HCT116 (cell line): ENCODE measurements around the gene AVP. TPM values are rescaled to one million over a fixed set of nuclear protein-coding genes. Genes with fewer than 3 reads are reported as not detected.
A peak's percentile ranks its signal among the peaks of the same experiment; 100 is the strongest.

ENCODE experiments used
- ATAC-seq: fragments of 200-7000 bp; cut with Tn5 transposase; 2 replicates; pipeline ENCODE4 v1.9.1; 2020; ENCODE audit warnings: mild to moderate bottlenecking, moderate library complexity
- BruUV-seq: library from RNA; stranded (reverse); fragments of 400-500 nt; replicated peaks from 2 replicates; lab custom pipeline; 2021; lab: Mats Ljungman, UMichigan
- CTCF ChIA-PET: fragments of 300-600 bp; sonication (Branson Sonifier 250); formaldehyde crosslinking; loops from one replicate; lab custom pipeline; 2021; ENCODE audit warnings: antibody characterized with exemption; lab: Charles Lee
- POLR2A ChIA-PET: fragments of 300-600, 350-600 bp; sonication (Branson Sonifier 250); formaldehyde crosslinking; loops from one replicate; lab custom pipeline; 2021; ENCODE audit warnings: antibody characterized with exemption; lab: Charles Lee
- RAD21 ChIA-PET, 2 experiments: fragments of 300-600 bp; sonication (Branson Sonifier 250); formaldehyde crosslinking; loops; one replicate each; lab custom pipeline; 2023; ENCODE audit warnings: low total read pairs in 2 of 2; ENCODE audit not compliant: uncharacterized antibody in 2 of 2, unreplicated experiment in 2 of 2, low non-redundant PET in 1 of 2; lab: Charles Lee
- DNase-seq: peaks from one replicate; pipeline ENCODE4 v3.0.0-alpha.2; 2010; ENCODE audit warnings: low read depth, low spot score
- H2AFZ ChIP-seq: fragments of 200-600 bp; shearing (Covaris generic), sonication (generic); 2 replicates; pipeline ENCODE4 v1.6.1; 2017; ENCODE audit warnings: low read depth, mixed run types, mixed read lengths, antibody characterized with exemption, low read length; ENCODE audit not compliant: poor library complexity, severe bottlenecking
- H3K27ac ChIP-seq: 2 replicates; pipeline ENCODE4 v1.5.1; 2012; ENCODE audit warnings: low read depth, low read length
- H3K27me3 ChIP-seq: fragments of 200-600 bp; sonication (generic); 2 replicates; pipeline ENCODE4 v1.6.1; 2016; ENCODE audit warnings: mixed run types, low read length, mixed read lengths; ENCODE audit not compliant: insufficient read depth
- H3K36me3 ChIP-seq, 2 experiments: fragments of 200-500 bp in 1 of 2; fragments of 200-600 bp in 1 of 2; sonication (Bioruptor generic) in 1 of 2; sonication (generic) in 1 of 2; 2 replicates each; pipeline versions ENCODE4 v1.5.1 to v1.6.1; 2014 to 2016; ENCODE audit warnings: low read length in 2 of 2, inconsistent platforms in 1 of 2, mixed read lengths in 1 of 2, mixed run types in 1 of 2; ENCODE audit not compliant: insufficient read depth in 2 of 2, control insufficient read depth in 1 of 2
- H3K4me1 ChIP-seq, 2 experiments: fragments of 200-600 bp in 1 of 2; sonication (generic) in 1 of 2; 2 replicates each; pipeline versions ENCODE4 v1.5.1 to v1.6.1; 2012 to 2017; ENCODE audit warnings: low read length in 2 of 2, inconsistent platforms in 1 of 2, mild to moderate bottlenecking in 1 of 2, mixed read lengths in 1 of 2, mixed run types in 1 of 2, moderate library complexity in 1 of 2; ENCODE audit not compliant: insufficient read depth in 2 of 2, control insufficient read depth in 1 of 2
- H3K4me2 ChIP-seq: fragments of 200-600 bp; sonication (generic); 2 replicates; pipeline ENCODE4 v1.6.1; 2017; ENCODE audit warnings: mixed run types, low read length, mixed read lengths
- H3K4me3 ChIP-seq, 2 experiments: fragments of 200-600 bp in 1 of 2; sonication (generic) in 1 of 2; replicated peaks in 1 of 2; 2 replicates each; pipeline ENCODE4 v1.5.1; 2011 to 2016; ENCODE audit warnings: low read length in 2 of 2, control low read depth in 1 of 2, low read depth in 1 of 2, mild to moderate bottlenecking in 1 of 2, mixed read lengths in 1 of 2, mixed run types in 1 of 2
- H3K79me2 ChIP-seq: fragments of 200-600 bp; sonication (generic); 2 replicates; pipeline ENCODE4 v1.6.1; 2017; ENCODE audit warnings: mild to moderate bottlenecking, mixed run types, low read length, moderate library complexity, mixed read lengths; ENCODE audit not compliant: insufficient read depth
- H3K9ac ChIP-seq: fragments of 200-600 bp; sonication (generic); 2 replicates; pipeline ENCODE4 v1.6.1; 2016; ENCODE audit warnings: low read length, mixed read lengths
- H3K9me2 ChIP-seq: fragments of 200-600 bp; sonication (generic), shearing (Covaris generic); 2 replicates; pipeline ENCODE4 v1.6.1; 2017; ENCODE audit warnings: mixed run types, mild to moderate bottlenecking, moderate library complexity; ENCODE audit not compliant: insufficient read depth
- H3K9me3 ChIP-seq, 2 experiments: fragments of 200-500 bp in 1 of 2; fragments of 200-600 bp in 1 of 2; sonication (Bioruptor generic) in 1 of 2; sonication (generic) in 1 of 2; 2 replicates each; pipeline ENCODE4 v1.6.1; 2014 to 2017; ENCODE audit warnings: low read length in 2 of 2, mixed read lengths in 2 of 2, inconsistent platforms in 1 of 2, low read depth in 1 of 2, mild to moderate bottlenecking in 1 of 2, mixed run types in 1 of 2, moderate library complexity in 1 of 2; ENCODE audit not compliant: control insufficient read depth in 1 of 2, insufficient read depth in 1 of 2
- H4K20me1 ChIP-seq: fragments of 200-600 bp; sonication (generic), shearing (Covaris generic); 2 replicates; pipeline ENCODE4 v1.6.1; 2017; ENCODE audit warnings: mixed run types, mild to moderate bottlenecking, moderate library complexity; ENCODE audit not compliant: insufficient read depth
- CEBPB ChIP-seq: IDR thresholded peaks from 2 replicates; pipeline ENCODE4 v1.6.1; 2012; ENCODE audit warnings: low read depth
- EZH2 ChIP-seq: fragments of 200-600 bp; sonication (generic); IDR thresholded peaks from 2 replicates; pipeline ENCODE4 v1.6.1; 2017; ENCODE audit warnings: antibody characterized with exemption, mixed run types
- intact Hi-C: fragments of 100-400 bp; cut with micrococcal nuclease; formaldehyde crosslinking; loops from 2 replicates; pipeline ENCODE4 v1.10.0; 2022
- total RNA-seq: library from RNA; stranded (reverse); gene quantifications from one replicate; pipeline ENCODE4 v1.2.1, GENCODE V29; 2021; ENCODE audit not compliant: unreplicated experiment
- TF ChIP-seq, protein P1 (sequence below): IDR thresholded peaks from 2 replicates; pipeline ENCODE4 v1.6.1; 2012

The AVP gene
- total RNA-seq, 1 experiment from 2014 or later: not detected

DNA sequence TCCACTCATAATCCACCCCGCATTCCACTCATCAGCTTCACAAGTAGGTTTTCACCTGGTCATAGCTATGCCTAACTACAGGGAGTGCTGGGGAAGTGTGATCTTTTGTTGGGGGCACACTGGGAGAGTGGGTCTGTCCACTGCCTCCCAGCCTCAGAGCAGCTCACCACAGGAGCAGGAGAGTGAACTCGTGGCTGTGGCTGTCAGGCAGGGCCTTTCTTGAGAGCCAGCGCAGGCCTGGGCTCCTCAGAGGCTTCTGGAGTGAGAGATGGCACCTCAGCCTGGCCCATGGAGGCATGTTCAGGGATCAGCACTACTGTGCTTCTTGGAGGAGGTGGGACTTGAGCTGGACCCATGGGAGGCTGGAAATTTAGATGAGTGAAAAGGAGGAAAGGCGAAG, 45.1 kb downstream of the AVP start:
- Histone ChIP-seq H3K4me3 (no peak overlapping the region), H3K9me2 (no peaks in the 10 kb centered on the region), H3K79me2 (no peaks in the 10 kb centered on the region), H4K20me1 (no peaks in the 10 kb centered on the region), H3K4me2 (no peak overlapping the region), H3K27me3 (no peaks in the 10 kb centered on the region), H3K9ac (no peak overlapping the region), H2AFZ (no peak overlapping the region), H3K4me1 (peaks cover 4 to 9% of the 10 kb centered on the region in 2 experiments; a peak in 2 of 4 replicates), H3K36me3 (peaks cover 3 to 11% of the 10 kb centered on the region in 2 experiments; a peak in 3 of 4 replicates), H3K9me3 (no peaks in the 10 kb centered on the region), H3K27ac (no peak overlapping the region)
- DNase-seq (no peak), ATAC-seq (no peak)
- ChIA-PET POLR2A (no interaction called here), RAD21 (no interaction called here), CTCF (no interaction called here)
- intact Hi-C loops: no loop called here
- no peak for TF ChIP-seq EZH2
- no TSS peak for BruUV-seq

- Histone ChIP-seq H3K36me3 (peaks cover 3 to 11% of the 10 kb centered on the region in 2 experiments; a peak in 3 of 4 replicates), H3K9me2 (no peaks in the 10 kb centered on the region), H3K4me3 (no peak overlapping the region), H3K4me1 (peaks cover 4 to 9% of the 10 kb centered on the region in 2 experiments; a peak in 2 of 4 replicates), H3K27ac (no peak overlapping the region), H3K9me3 (no peaks in the 10 kb centered on the region), H3K9ac (no peak overlapping the region), H4K20me1 (no peaks in the 10 kb centered on the region), H3K79me2 (no peaks in the 10 kb centered on the region), H2AFZ (no peak overlapping the region), H3K4me2 (no peak overlapping the region), H3K27me3 (no peaks in the 10 kb centered on the region)
- ChIA-PET RAD21 (no interaction called here), POLR2A (no interaction called here), CTCF (no interaction called here)
- TF ChIP-seq CEBPB: no peak
- TF ChIP-seq, protein P1, sequence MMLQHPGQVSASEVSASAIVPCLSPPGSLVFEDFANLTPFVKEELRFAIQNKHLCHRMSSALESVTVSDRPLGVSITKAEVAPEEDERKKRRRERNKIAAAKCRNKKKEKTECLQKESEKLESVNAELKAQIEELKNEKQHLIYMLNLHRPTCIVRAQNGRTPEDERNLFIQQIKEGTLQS: no peak
- intact Hi-C loops: no loop called here
- DNase-seq (no peak), ATAC-seq (no peak)
- BruUV-seq: TSS peak; percentile 31
These were observed 46.1 kb downstream of the AVP start for GRCh38 chr20:3038454-3038853.
